NOMO-1 treated with DMSO at 0.1 percent for 48 hours (cell line): ENCODE results near the gene FAM81B.

Source experiments
- DNase-seq: peaks from one replicate; lab custom pipeline; 2025; ENCODE audit not compliant: unreplicated experiment; lab: John Stamatoyannopoulos, UW

FAM81B gene

DNA sequence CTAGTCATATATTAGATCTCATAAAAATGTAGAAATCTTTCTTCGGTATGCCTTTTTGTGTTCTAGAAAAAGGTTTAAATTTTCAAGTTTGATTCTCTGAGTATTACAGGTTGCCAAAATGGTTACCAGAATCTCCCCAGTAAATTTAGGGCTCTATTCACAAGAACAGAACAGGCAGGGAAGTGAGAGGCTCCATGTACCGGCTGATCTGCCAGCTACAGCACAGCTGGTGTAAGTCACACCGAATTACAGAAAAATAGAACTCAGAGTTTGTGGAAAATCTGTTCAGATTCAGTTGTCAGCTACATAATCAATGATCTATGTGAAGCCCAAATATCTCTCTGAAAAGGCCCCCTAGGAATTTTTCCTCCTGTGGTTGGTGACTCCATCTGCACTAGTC is 10.5 kb downstream of the FAM81B start:
- no peak for DNase-seq

DNA sequence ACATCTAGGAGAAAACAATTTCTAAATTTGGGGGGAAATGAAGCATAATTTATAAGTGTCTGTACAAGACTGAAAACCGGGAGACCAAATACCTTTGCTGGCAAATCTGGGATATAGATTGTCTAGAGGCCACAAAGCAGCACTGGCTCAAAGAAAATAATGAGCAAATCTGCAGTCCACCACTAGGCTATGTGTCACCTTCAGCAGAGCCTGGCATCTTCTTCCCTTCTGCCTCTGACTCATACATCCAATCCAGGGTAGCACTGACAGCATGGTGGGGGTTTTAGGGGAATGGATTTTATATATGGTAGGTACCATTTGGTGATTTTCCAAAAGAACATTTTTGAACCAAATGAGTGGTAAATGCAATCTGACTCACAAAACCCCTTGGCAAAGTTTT is 12.8 kb downstream of the FAM81B start:
- no peak for DNase-seq

DNA sequence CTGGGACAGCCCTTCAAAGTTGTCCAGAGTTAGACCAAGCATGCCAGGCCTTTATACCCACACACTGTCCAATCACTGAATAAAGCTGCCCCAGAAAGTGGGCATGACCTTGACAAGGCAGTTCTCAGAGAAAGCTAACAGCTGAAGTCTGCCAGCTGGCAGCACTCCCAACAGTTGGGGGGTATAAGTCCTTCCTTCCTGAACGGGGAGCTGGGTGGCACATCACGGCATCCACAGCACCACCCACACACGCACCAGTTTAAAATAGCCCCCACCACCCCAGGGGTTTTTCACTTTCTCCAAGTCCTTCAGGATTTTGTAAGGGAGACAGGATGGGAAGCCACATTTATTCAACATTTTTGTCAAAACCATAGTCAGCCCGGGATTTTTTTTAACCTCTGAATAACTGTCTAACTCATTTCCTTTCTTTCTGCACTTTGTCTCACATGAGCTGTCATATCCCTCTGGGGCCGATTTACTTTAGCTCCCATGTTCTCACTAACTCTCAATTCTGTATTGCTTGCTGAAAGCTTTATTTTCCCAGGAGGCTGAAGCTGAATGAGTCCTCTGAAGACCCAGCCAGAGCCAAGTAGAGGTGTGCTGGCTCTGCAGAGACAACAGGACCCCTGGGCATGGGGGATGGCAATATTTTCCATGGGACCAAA is 15.4 kb downstream of the FAM81B start:
- no peak for DNase-seq

DNA sequence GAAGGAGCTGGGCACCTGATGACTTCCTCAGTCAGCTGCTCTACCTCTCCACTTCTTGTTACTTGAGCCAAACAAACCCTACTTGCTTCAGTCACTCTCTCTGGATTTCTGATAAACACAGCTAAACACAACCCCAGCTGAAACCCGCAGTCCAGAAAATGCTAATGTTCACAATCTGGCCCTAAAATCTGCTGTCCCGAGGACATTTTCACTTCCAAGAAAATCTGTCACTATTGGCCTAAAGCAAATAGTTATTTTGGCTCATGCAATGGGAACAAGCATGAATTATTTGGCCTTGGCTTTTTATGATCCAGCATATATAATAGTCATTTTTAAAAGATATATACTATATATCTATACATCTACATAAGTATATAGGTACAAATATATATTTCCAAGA is 19.1 kb downstream of the FAM81B start:
- no peak for DNase-seq

DNA sequence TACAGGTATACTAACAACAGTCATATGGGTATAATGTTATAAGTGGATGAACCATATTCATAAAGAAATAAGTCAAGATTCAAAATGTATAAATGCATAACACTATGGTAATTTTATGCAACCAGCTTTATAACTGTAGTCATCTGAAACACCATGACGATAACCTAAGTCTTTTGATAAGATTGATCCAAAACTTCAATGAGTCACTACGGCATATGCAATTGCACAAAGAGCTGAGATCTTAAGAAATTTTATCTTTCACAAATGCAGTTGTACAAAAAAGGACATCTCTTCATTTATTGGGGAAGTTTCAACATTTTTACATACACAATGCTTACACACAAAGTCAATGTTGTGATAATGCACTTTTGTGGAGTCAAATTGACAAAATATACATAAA is 20.3 kb downstream of the FAM81B start:
- no peak for DNase-seq

DNA sequence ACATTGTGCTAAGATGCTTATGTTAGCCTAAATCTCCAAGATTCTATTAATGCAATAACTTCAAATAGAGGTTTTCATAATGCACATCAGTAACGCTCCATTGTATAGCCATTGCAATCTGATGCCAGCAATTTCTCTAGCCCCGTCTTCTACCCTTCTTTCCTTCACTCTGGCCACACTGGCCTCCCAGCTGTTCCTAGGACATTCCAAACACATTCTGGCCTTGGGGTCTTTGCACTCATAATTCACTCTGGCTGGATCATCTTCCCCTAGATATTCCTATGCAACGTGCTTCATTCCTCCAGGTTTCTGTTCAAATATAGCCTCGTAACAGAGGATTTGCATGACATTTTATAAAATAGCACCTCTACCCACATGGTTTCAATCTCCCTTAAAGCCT is 23.3 kb downstream of the FAM81B start:
- DNase-seq = no peak

DNA sequence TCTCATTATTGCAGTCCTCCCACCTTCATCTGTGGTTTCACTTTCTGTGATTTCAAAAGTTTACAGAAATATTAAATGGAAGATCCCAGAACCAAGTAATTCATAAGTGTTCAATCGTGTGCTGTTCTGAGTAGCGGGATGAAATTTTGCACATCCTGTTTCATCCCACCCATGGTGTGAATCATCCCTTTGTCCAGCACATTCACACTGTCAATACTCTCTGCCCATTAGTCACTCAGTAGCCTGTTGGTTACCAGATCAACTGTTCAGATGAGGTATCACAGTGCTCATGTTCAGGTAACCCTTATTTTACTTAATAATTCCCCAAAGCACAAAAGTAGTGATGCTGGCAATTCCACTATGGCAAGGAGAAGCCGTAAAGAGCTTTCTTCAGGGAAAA is 26.8 kb downstream of the FAM81B start:
- no peak for DNase-seq

DNA sequence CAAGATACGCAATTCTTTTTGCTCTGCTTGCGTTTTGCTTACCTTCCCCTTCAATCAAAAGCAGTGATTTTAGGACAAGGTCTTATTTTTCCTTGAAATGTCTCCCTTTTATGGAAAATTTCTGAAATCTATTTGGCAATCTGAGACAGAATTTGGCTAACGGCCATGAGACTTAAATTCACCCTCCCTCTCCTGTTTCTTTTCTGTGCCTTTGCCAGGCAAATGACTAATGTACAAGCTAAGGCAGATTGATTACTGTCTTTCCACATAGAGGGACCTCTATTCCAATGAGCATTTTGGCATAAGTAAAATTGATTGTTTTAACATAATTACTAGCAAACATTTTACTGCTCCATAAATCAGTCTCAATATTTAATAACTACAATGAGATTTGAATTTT is 31.7 kb downstream of the FAM81B start:
- DNase-seq = no peak

DNA sequence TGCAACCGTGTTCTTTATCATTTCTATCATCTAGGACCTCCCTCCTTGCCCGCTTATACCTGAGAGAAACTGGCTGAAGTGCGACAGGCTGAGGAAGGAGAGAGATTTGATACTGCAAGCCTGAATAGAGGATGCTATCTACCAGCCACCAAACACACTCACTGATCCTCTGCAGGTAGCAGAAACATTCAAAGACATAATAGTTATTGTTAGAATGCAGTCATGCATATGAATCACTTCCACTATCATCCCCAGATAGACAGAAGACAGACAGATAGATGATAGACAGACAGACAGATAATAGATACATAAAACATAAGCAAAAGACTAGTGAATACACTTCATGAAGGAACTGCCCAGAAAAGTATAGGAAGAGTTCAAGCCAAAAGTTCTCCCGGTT is 32.9 kb downstream of the FAM81B start:
- no peak for DNase-seq

DNA sequence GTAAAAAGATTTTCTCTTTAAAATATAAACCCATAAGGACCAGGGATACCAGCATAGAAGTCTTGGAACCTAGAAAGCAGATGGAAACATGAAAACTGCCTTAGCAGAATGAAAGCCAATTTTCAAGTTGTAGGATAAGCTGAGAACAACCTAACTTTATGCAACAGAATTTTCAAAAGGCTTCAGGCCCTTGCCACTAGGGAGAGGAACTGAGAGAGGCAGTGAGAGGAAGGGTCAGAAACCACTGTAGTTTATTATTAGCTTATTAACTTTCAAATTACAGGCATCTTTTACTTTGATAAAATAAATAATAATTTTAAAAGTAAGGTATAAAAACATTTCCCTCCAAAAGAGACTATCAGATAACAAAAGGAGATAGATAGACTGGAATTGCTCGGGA is 33.4 kb downstream of the FAM81B start:
- no peak for DNase-seq

DNA sequence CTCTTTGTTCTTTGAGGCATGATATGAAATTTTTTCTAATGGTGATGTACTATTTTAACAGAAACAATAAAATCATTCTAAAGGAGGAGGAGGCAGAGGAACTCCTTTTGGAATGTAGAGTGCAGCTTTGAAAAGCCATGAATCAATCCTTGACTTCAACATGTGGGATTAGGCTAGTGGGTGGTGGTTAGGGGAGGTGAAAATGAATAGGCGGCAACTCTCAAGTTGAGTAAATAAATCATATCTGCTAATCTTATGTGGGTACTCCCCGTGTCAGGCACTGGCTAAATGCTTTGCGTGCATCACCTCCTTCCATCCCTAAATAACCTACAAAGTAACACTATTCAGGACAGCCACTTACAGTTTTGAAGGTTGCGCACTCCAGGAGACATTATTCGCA is 35.1 kb downstream of the FAM81B start:
- DNase-seq = no peak

DNA sequence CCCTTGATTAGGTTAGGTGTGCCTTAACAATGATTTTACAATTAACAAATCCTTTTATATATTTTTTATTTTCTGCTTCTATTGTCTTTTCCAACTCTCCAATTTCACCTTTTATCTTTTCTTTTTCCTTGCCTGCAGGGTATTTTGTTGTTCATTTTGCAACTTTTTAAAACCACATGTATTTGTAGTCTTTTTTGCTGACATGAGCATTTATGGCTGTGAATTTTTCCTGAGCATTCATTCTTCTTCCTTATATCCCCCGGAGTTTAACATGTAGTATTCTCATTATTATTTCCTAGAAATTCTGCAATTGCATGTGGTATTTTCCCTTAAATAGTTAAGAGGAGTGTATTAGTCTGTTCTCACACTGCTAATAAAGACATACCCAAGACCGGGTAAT is 41.6 kb downstream of the FAM81B start:
- no peak for DNase-seq

DNA sequence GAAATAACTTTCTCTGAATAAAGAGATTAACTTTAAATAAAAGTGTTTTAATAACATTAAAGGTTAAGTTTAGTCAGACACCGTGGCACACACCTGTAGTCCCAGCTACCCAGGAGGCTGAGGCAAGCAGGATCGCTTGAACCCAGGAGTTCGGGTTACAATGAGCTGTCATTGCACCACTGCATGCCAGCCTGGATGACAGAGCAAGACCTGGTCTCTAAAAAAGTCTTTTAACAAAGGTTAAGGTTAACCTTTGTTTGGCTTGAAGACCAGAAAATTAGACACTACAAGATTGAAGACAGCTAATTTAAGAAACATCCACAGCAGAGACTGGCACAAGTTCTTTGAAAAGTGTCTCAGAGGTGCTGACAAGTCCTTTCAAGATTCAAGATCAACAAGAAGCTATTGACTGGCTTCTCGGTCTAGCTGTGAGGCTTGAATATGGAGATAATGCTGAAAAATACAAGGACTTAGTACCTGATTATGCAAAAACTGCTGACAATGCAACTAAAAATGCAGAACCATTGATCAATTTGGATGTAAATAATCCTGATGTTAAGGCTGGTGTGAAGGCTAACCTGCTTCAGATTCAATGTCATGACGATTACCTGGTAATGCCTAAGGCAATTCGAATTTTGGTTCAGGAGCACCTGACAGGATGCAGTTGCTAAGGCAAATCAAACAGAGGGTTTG is 48.8 kb downstream of the FAM81B start:
- DNase-seq = no peak

DNA sequence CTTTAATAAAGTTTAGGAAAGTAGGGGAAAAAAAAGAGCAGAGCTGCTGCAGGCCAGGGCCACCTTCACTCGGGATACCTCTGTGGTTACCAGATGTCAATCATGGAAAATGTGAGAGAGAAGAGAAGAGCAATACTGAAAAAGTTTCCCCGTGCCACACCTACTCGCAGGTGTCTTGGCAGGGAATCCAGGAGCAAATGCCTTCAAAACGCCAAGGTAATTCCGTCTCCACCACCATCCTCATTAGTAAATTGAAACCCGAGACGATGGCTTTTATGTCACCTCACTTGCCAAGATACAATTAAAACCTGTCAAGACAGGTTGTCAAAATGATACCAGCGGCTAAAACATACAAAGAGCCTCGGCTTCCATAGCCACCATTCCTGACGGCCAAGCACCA is 49.7 kb downstream of the FAM81B start:
- DNase-seq = no peak

DNA sequence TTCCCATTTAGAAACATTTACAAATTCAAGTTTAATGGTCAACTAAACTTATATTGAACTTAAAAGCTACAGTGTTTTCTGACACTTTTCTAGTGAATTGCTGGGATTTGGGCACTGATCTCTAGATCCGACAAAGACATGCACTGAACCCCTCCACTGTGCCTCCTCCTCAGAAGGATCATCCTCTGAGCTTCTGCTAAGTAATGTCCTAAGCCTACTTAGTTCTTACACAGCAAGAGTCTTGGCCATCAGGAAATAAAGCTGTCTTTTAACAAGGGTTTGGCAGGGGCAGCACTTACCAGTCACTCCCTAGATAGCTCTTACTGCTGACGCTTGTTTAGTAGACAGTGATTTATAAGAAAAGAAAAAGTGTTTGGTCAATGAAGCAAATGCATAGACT is 50.5 kb downstream of the FAM81B start:
- DNase-seq = no peak

DNA sequence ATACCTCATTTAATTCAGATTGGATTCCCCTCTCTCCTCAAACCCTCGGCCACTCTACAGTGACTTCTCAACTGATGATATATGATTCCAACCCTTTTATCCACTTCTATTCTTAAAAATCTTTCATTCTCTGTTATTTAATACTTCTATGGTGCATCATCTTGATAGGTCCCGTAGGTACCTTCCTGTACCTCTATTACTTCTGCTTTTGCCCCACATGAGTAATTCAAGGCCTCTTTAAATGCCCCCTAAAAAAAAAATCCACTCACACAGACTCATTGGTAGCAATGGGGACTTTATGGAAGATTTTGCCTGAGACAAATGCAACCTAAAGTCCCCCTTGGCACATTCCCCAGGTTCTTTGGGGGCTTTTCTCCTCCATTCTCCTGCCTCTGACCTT is 54.3 kb downstream of the FAM81B start:
- no peak for DNase-seq

DNA sequence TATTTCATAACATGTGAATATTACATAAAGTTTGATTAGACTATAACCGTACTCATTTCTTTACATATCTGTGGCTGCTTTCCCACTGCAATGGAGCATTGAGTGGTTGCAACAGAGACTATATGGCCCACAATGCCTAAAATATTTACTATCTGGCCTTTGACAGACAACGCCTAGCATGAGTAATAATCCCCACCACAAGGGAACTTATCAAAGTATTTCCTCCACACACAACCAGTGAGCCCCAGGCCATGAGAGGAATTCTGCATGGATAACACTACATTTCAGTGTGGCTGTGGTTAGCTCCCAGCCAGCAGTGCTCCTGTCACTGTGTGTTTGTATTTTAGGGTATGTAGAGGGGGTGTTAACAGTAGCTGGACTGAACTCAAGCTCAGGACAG is 54.8 kb downstream of the FAM81B start:
- no peak for DNase-seq

DNA sequence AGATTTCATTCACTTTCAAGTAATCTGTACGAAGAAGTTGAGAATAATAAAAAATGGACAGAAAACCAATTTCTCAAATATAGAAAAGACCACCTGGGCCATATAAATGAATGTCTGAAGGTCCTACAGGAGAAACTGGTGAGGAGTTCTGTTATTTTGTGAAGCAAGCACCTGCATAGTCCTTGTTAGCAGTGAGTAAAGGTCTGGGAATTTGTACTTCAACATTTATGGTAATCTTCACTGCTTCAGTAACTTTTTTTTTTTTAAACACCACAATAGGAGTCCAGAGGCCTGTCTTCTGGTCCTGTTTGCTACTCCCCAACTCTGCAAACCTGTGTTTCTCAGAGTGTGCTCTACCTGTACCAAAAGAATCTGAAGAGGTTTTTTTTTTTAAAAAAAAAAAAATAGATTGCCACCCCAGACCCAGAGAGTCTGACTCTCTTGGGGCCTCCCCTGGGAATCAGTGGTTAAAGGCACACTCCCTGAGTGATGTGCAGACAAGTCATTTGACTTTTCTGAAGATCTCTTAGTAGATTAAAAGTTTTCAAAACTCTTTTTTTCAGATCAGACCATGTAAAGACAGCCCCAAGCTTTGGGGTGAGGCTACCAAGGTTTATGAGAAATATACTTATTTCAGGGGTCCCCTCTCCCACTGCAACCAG is 55.5 kb downstream of the FAM81B start:
- DNase-seq = no peak

DNA sequence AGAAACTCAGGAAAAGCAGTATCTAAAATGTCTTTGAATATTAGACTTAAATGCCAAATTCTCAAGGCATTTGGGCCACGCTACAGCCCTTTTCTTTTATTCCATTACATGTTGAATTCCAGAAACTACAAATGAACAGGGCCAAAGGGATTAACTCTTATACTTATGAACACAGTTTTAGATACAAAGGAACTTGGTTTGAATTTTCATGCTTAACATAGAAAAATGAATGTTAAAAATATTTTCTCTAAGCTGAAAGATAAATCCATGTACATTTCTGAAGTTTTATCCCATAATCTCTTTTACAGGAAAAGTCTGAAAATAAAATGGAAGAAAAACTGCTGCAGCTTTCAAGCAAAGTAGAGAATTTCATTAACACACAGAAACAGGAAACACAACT is 56.8 kb downstream of the FAM81B start:
- no peak for DNase-seq

DNA sequence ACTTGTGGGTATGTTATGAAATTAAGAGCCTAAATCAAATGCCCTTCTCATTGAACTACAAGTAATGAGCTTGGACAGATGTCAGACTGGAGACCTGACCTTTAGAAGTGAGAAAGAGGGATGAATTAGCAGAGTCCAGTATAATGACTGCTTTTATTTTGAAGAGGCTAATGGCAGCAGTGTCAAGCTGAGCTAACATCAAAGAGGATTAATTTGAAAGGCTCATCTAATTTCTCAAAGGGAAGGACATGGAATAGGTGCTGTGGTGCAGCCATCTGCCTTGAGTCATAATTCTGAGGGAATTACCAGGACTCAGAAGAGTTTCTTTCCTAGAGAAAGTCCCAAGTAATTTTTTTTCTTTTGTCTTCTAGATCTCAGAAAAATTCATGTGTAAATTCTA is 57.6 kb downstream of the FAM81B start:
- DNase-seq = no peak

DNA sequence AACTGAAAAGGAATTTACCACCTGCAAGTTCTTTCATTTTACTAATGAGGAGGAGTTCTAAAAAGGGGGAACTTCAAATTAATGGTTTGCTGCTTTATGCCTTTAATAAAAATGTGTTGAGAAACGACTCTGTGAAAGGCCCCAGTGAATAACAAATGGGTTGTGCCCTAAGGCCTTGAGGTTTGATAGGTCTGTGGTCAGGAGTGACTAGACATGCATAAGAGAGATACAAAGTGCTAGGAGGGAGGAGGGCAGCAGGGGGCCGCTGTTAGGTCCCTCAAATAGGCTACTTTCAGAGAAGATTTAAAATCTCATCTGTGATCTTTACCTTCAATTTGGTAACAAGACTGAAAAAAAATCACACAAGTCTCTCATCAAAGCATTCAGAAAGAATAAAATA is 58.3 kb downstream of the FAM81B start:
- no peak for DNase-seq

DNA sequence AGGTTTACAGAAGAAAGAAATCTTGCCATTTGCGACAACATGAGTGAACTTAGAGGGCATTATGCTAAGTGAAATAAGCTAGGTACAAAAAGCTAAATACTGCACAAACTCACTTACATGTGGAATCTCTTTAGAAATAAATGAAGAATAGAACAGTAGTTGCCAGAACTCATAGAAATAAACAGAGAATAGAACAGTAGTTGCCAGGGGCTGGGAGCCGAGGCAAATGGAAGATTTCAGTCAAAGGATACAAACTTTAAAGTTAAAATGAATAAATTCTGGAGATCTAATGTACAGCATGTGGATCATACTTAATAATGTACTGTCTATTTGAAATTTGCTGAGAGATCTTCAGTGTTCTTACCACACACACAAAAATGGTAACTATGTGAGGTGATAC is 63.4 kb downstream of the FAM81B start:
- no peak for DNase-seq

DNA sequence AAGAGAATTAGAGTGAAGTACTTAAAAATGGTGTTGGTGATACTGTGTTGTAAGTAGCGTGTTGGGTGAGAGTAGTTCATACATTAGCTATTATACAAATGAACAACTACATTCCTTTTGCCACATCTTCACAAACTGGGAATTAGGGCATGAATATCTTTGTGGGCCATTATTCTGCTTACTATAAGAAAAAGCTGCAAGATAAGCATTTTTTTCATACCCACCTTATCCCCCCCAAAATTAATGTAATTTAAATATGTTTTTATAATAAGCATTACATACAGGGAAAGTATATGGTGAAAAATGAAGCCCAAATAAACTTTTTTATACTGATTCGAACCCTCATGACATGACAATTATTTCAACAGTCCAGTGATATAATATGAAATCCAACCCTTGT is 69.5 kb downstream of the FAM81B start:
- DNase-seq = no peak
